Vagina (tissue), 2 donors: ENCODE results near the gene C11orf97. TPM values are rescaled to one million over a fixed set of nuclear protein-coding genes. Genes with fewer than 3 reads are reported as not detected.
A peak's percentile ranks its signal among the peaks of the same experiment; 100 is the strongest.
"Not testable (repeated sequence)": the region's sequence is repeated elsewhere in the genome, so short reads cannot be mapped to it uniquely, and the experiment has no call there.

Experiments
- DNase-seq, 2 donors: peaks; one replicate each; pipeline ENCODE4 v3.0.0-alpha.2; 2017; ENCODE audit errors: extremely low spot score in 2 of 2
- H3K27ac ChIP-seq: fragments of 200-600 bp; sonication (generic); one replicate; pipeline ENCODE4 v1.5.1; 2019
- H3K27me3 ChIP-seq: fragments of 200-600 bp; sonication (generic); one replicate; pipeline ENCODE4 v1.5.1; 2019
- H3K36me3 ChIP-seq, 2 donors: fragments of 200-600 bp; sonication (generic); one replicate each; pipeline ENCODE4 v1.5.1; 2017 to 2019
- H3K4me1 ChIP-seq: fragments of 200-600 bp; sonication (generic); one replicate; pipeline ENCODE4 v1.5.1; 2019
- H3K4me3 ChIP-seq, 2 donors: fragments of 200-600 bp; sonication (generic); 1 replicate in 1 of 2; 2 replicates in 1 of 2; pipeline ENCODE4 v1.5.1; 2016 to 2019
- H3K9me3 ChIP-seq: fragments of 200-600 bp; sonication (generic); one replicate; pipeline ENCODE4 v1.5.1; 2019
- CTCF ChIP-seq, 3 experiments: fragments of 450-650 bp in 2 of 3; fragments of 200-600 bp in 1 of 3; sonication (generic) in 1 of 3; IDR thresholded peaks; one replicate each; pipeline ENCODE4 v1.5.1; 2017 to 2019; ENCODE audit warnings: antibody characterized with exemption in 3 of 3, mild to moderate bottlenecking in 2 of 3, moderate library complexity in 2 of 3
- POLR2A ChIP-seq, 2 donors: fragments of 450-650 bp; IDR thresholded peaks; one replicate each; pipeline ENCODE4 v1.6.1; 2017; ENCODE audit warnings: antibody characterized with exemption in 2 of 2, mild to moderate bottlenecking in 2 of 2, moderate library complexity in 2 of 2
- POLR2AphosphoS5 ChIP-seq, 2 donors: sonication (generic); formaldehyde crosslinking; IDR thresholded peaks; one replicate each; pipeline ENCODE4 v1.9.0; 2017; ENCODE audit warnings: antibody characterized with exemption in 2 of 2, mild to moderate bottlenecking in 2 of 2, low read depth in 1 of 2; ENCODE audit not compliant: insufficient read depth in 1 of 2
- intact Hi-C: fragments of 100-400 bp; cut with DNase I; formaldehyde crosslinking; loops from one replicate; pipeline ENCODE4 v1.15.1; 2023
- total RNA-seq: library from RNA; depleted of rRNA; stranded (reverse); fragments of >200 nt; gene quantifications from one replicate; pipeline ENCODE4 v1.2.3, GENCODE V29; 2016

The C11orf97 gene
- total RNA-seq, 1 donor from 2014 or later, result not detected

- Histone ChIP-seq H3K36me3 (peaks cover 0 to 45% of the 10 kb centered on the region in 2 donors), H3K4me1 (peaks cover 7% of the 10 kb centered on the region), H3K27me3 (no peaks in the 10 kb centered on the region), H3K9me3 (no peaks in the 10 kb centered on the region), H3K4me3 (no peak overlapping the region), H3K27ac (no peak overlapping the region)
- no peak for DNase-seq
- TF ChIP-seq CTCF (IDR thresholded peaks at IDR 0.05) (no peak), POLR2AphosphoS5 (IDR thresholded peaks at IDR 0.05; ENCODE audit: insufficient read depth in 1 of 2, low read depth in 1 of 2) (no peak), POLR2A (IDR thresholded peaks at IDR 0.05) (no peak)
- intact Hi-C loops, result no loop called here
Measured at GRCh38 chr11:94500181-94500580, 12.1 kb upstream of the C11orf97 start.

GRCh38 chr11:94501522-94501921 is 10.7 kb upstream of the C11orf97 start:
- H3K36me3 ChIP-seq, result peaks cover 0 to 44% of the 10 kb centered on the region in 2 donors
- intact Hi-C loops, result no loop called here
- no peak overlapping the region for H3K27ac ChIP-seq
- no peaks in the 10 kb centered on the region for H3K4me1 ChIP-seq
- no peak overlapping the region for H3K4me3 ChIP-seq
- DNase-seq, result no peak
- no peaks in the 10 kb centered on the region for H3K9me3 ChIP-seq
- no peaks in the 10 kb centered on the region for H3K27me3 ChIP-seq
- no peak for TF ChIP-seq CTCF (IDR thresholded peaks at IDR 0.05)
- no peak for TF ChIP-seq POLR2AphosphoS5 (IDR thresholded peaks at IDR 0.05; ENCODE audit: insufficient read depth in 1 of 2, low read depth in 1 of 2)
- no peak for TF ChIP-seq POLR2A (IDR thresholded peaks at IDR 0.05)

- no peaks in the 10 kb centered on the region for H3K9me3 ChIP-seq
- no peak overlapping the region for H3K4me3 ChIP-seq
- peaks cover 0 to 13% of the 10 kb centered on the region in 2 donors for H3K36me3 ChIP-seq
- H3K4me1 ChIP-seq, result no peaks in the 10 kb centered on the region
- no peak overlapping the region for H3K27ac ChIP-seq
- no peaks in the 10 kb centered on the region for H3K27me3 ChIP-seq
- intact Hi-C loops, result no loop called here
- DNase-seq, result no peak
- TF ChIP-seq POLR2AphosphoS5 (IDR thresholded peaks at IDR 0.05; ENCODE audit: insufficient read depth in 1 of 2, low read depth in 1 of 2) (no peak), CTCF (IDR thresholded peaks at IDR 0.05) (peak; percentile 43 to 55 (median 54)), POLR2A (IDR thresholded peaks at IDR 0.05) (no peak)
Measured at GRCh38 chr11:94504689-94505293, 7.5 kb upstream of the C11orf97 start.

GRCh38 chr11:94506513-94506912 is 5.7 kb upstream of the C11orf97 start:
- H3K27ac ChIP-seq, H3K36me3 ChIP-seq, H3K9me3 ChIP-seq, H3K4me3 ChIP-seq, H3K4me1 ChIP-seq, intact Hi-C loops, H3K27me3 ChIP-seq, DNase-seq: not testable (repeated sequence)

GRCh38 chr11:94507485-94507884 is 4.8 kb upstream of the C11orf97 start:
- Histone ChIP-seq H3K4me3 (no peak overlapping the region), H3K36me3 (no peaks in the 10 kb centered on the region), H3K4me1 (peaks cover 9% of the 10 kb centered on the region), H3K27ac (no peak overlapping the region), H3K27me3 (no peaks in the 10 kb centered on the region), H3K9me3 (no peaks in the 10 kb centered on the region)
- intact Hi-C loops, result no loop called here
- no peak for TF ChIP-seq POLR2A (IDR thresholded peaks at IDR 0.05)
- TF ChIP-seq CTCF (IDR thresholded peaks at IDR 0.05), result no peak
- no peak for TF ChIP-seq POLR2AphosphoS5 (IDR thresholded peaks at IDR 0.05; ENCODE audit: insufficient read depth in 1 of 2, low read depth in 1 of 2)
- no peak for DNase-seq
